Measurements from ENCODE around the gene BEST1. TPM values are rescaled to one million over a fixed set of nuclear protein-coding genes. Genes with fewer than 3 reads are reported as not detected.
A peak's percentile ranks its signal among the peaks of the same experiment; 100 is the strongest.
"Not testable (repeated sequence)": the region's sequence is repeated elsewhere in the genome, so short reads cannot be mapped to it uniquely, and the experiment has no call there.

The BEST1 gene
- total RNA-seq, 1 experiment from 2014 or later = 0.17 TPM

DNA sequence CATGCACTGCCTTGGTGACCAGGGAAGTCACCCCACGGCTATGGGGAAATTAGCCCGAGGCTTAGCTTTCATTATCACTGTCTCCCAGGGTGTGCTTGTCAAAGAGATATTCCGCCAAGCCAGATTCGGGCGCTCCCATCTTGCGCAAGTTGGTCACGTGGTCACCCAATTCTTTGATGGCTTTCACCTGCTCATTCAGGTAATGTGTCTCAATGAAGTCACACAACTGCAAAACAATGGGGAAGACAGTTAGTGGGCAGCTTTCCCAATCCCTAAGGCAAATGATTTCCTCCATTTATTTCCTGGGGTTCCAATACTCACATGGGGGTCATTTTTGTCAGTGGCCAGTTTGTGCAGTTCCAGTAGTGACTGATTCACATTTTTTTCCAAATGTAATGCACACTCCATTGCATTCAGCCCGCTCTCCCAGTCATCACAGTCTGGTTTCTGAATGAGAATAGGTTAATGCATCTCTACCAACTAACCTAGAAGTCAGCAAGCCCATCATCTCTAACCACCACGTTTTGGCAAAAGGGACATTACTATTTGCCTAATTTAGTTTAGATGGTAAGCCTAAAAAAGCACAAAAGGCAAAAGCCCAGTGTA, 14.6 kb downstream of the BEST1 start:
- POLR2A ChIA-PET = interaction anchor here (1.0 kb wide), 1 partner anchor 10 kb away, joined by 3 read pairs; no protein-coding TSS in a partner anchor
- ATAC-seq; H3K27me3 Mint-ChIP-seq (ENCODE audit: low read depth); H3K9me3 Mint-ChIP-seq; DNase-seq (ENCODE audit: low spot score): not testable (repeated sequence)
- Mint-ChIP-seq H3K4me3 (peak overlapping the region; percentile 94), H3K36me3 (peaks cover 35% of the 10 kb centered on the region), H3K4me1 (peaks cover 24% of the 10 kb centered on the region), H3K27ac (peak overlapping the region; percentile 9; the same call in 1 of the 2 replicates)
- CTCF ChIA-PET = interaction anchor here (1.3 to 1.7 kb wide), 2 partner anchors 17 to 117 kb away, joined by 3 to 7 read pairs; no protein-coding TSS in a partner anchor

- no peak for TF ChIP-seq ELF4 (CRISPR knock-in tag; IDR thresholded peaks at IDR 0.05; ENCODE audit: low read depth)
- TF ChIP-seq NR3C1 (CRISPR knock-in tag; conservative IDR thresholded peaks at IDR 0.05; ENCODE audit: low read depth) = no peak
- no peak for TF ChIP-seq TEAD4 (CRISPR knock-in tag; IDR thresholded peaks at IDR 0.05)
- TF ChIP-seq, protein P1, sequence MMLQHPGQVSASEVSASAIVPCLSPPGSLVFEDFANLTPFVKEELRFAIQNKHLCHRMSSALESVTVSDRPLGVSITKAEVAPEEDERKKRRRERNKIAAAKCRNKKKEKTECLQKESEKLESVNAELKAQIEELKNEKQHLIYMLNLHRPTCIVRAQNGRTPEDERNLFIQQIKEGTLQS (CRISPR knock-in tag; conservative IDR thresholded peaks at IDR 0.05) = no peak
- TF ChIP-seq ETV6 (CRISPR knock-in tag; IDR thresholded peaks at IDR 0.05) = no peak
- TF ChIP-seq, protein P2, sequence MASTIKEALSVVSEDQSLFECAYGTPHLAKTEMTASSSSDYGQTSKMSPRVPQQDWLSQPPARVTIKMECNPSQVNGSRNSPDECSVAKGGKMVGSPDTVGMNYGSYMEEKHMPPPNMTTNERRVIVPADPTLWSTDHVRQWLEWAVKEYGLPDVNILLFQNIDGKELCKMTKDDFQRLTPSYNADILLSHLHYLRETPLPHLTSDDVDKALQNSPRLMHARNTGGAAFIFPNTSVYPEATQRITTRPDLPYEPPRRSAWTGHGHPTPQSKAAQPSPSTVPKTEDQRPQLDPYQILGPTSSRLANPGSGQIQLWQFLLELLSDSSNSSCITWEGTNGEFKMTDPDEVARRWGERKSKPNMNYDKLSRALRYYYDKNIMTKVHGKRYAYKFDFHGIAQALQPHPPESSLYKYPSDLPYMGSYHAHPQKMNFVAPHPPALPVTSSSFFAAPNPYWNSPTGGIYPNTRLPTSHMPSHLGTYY (CRISPR knock-in tag; IDR thresholded peaks at IDR 0.05) = no peak
- no peak for TF ChIP-seq GTF2I (CRISPR knock-in tag; conservative IDR thresholded peaks at IDR 0.05)
- TF ChIP-seq USF1 (CRISPR knock-in tag; IDR thresholded peaks at IDR 0.05) = no peak
- no peak for TF ChIP-seq HMGA2 (CRISPR knock-in tag; IDR thresholded peaks at IDR 0.05)
- TF ChIP-seq TEAD1 (CRISPR knock-in tag; IDR thresholded peaks at IDR 0.05) = no peak
- ChIA-PET CTCF (interaction anchor here (0.8 kb wide), 1 partner anchor 68 kb away, joined by 4 read pairs; no protein-coding TSS in a partner anchor), POLR2A (interaction anchor here (1.4 to 2.7 kb wide), 5 partner anchors 12 to 152 kb away, joined by 3 to 23 read pairs (median 8); partner anchors contain the start of gene BEST1)
- DNase-seq (ENCODE audit: low spot score) (no peak), ATAC-seq (no peak)
- no peaks in the 10 kb centered on the region for H3K27me3 Mint-ChIP-seq (ENCODE audit: low read depth)
- peak overlapping the region; percentile 80 for H3K27ac Mint-ChIP-seq
- H3K4me1 Mint-ChIP-seq = peaks cover 38% of the 10 kb centered on the region
- peak overlapping the region; percentile 94 for H3K4me3 Mint-ChIP-seq
- H3K36me3 Mint-ChIP-seq = peaks cover 35% of the 10 kb centered on the region
- no peaks in the 10 kb centered on the region for H3K9me3 Mint-ChIP-seq
Observed at GRCh38 chr11:61966734-61967115, 16.6 kb downstream of the BEST1 start.

- peak within 1 kb of the TSS; percentile 94 for H3K4me3 Mint-ChIP-seq
- peak; percentile 85 for DNase-seq (ENCODE audit: low spot score)
- no peaks in the 10 kb centered on the region; the same call in 1 of the 2 replicates for H3K27me3 Mint-ChIP-seq (ENCODE audit: low read depth)
- ChIA-PET CTCF (interaction anchor here (0.7 to 2.8 kb wide), 11 partner anchors 9 to 1112 kb away, joined by 3 to 33 read pairs (median 9); partner anchors contain the start of gene BEST1), POLR2A (interaction anchor here (0.5 to 2.7 kb wide), 14 partner anchors 8 to 458 kb away, joined by 3 to 23 read pairs (median 5); partner anchors contain the start of gene BEST1)
- H3K27ac Mint-ChIP-seq = peak within 1 kb of the TSS; percentile 80
- ATAC-seq = peak; percentile 76
- no peaks in the 10 kb centered on the region for H3K9me3 Mint-ChIP-seq
- H3K36me3 Mint-ChIP-seq = peaks cover 35% of the 10 kb centered on the region
- peaks cover 42% of the 10 kb centered on the region for H3K4me1 Mint-ChIP-seq
- no peak for TF ChIP-seq ZBTB21 (CRISPR knock-in tag; IDR thresholded peaks at IDR 0.05; ENCODE audit: borderline replicate concordance)
- peak; percentile 65 for TF ChIP-seq MAX (CRISPR knock-in tag; IDR thresholded peaks at IDR 0.05)
- no peak for TF ChIP-seq ZNF219 (CRISPR knock-in tag; IDR thresholded peaks at IDR 0.05; ENCODE audit: borderline replicate concordance)
- no peak for TF ChIP-seq CTCF (IDR thresholded peaks at IDR 0.05)
- peak; percentile 44; the same call in 1 of the 2 replicates for TF ChIP-seq ZNF232 (CRISPR knock-in tag; IDR thresholded peaks at IDR 0.05)
- no peak for TF ChIP-seq GRHL2 (CRISPR knock-in tag; IDR thresholded peaks at IDR 0.05; ENCODE audit: insufficient replicate concordance, severe bottlenecking)
- TF ChIP-seq, protein P3, sequence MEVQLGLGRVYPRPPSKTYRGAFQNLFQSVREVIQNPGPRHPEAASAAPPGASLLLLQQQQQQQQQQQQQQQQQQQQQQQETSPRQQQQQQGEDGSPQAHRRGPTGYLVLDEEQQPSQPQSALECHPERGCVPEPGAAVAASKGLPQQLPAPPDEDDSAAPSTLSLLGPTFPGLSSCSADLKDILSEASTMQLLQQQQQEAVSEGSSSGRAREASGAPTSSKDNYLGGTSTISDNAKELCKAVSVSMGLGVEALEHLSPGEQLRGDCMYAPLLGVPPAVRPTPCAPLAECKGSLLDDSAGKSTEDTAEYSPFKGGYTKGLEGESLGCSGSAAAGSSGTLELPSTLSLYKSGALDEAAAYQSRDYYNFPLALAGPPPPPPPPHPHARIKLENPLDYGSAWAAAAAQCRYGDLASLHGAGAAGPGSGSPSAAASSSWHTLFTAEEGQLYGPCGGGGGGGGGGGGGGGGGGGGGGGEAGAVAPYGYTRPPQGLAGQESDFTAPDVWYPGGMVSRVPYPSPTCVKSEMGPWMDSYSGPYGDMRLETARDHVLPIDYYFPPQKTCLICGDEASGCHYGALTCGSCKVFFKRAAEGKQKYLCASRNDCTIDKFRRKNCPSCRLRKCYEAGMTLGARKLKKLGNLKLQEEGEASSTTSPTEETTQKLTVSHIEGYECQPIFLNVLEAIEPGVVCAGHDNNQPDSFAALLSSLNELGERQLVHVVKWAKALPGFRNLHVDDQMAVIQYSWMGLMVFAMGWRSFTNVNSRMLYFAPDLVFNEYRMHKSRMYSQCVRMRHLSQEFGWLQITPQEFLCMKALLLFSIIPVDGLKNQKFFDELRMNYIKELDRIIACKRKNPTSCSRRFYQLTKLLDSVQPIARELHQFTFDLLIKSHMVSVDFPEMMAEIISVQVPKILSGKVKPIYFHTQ (CRISPR knock-in tag; IDR thresholded peaks at IDR 0.05) = no peak
- no peak for TF ChIP-seq RORB (CRISPR knock-in tag; IDR thresholded peaks at IDR 0.05)
- TF ChIP-seq FOXP1 (CRISPR knock-in tag; IDR thresholded peaks at IDR 0.05; ENCODE audit: borderline replicate concordance) = peak; percentile 78
- no peak for TF ChIP-seq RELA (CRISPR knock-in tag; IDR thresholded peaks at IDR 0.05; ENCODE audit: borderline replicate concordance)
- no peak for TF ChIP-seq FOXJ3 (CRISPR knock-in tag; IDR thresholded peaks at IDR 0.05; ENCODE audit: borderline replicate concordance)
- TF ChIP-seq, protein P1 (CRISPR knock-in tag; conservative IDR thresholded peaks at IDR 0.05) = no peak
Observed at GRCh38 chr11:61967116-61967923, 17.2 kb downstream of the BEST1 start, which contains the start of gene FTH1. Gene FTH1 (minus strand): TSS chr11:61967634. CDS start chr11:61967425, 209 bp downstream.

Measured in WTC11 (cell line).